ENCODE measurements around the gene PLXND1.
"Not testable (repeated sequence)": the region's sequence is repeated elsewhere in the genome, so short reads cannot be mapped to it uniquely, and the experiment has no call there.

PLXND1 gene

GRCh38 chr3:129545951-129546350, 60.5 kb downstream of the PLXND1 start:
- DNase-seq: not testable (repeated sequence)

GRCh38 chr3:129543999-129544398, 62.5 kb downstream of the PLXND1 start:
- DNase-seq: no peak

- DNase-seq: no peak
Measured at GRCh38 chr3:129543156-129543790, 63.2 kb downstream of the PLXND1 start, which contains the start of gene H1-8. Gene H1-8, plus strand, starts transcription at chr3:129543175. Its CDS starts 44 bp downstream, at chr3:129543219.

GRCh38 chr3:129542747-129543146, 63.7 kb downstream of the PLXND1 start:
- no peak for DNase-seq

- DNase-seq: no peak
Measured at GRCh38 chr3:129540776-129541516, 65.5 kb downstream of the PLXND1 start.

GRCh38 chr3:129539206-129539605, 67.3 kb downstream of the PLXND1 start:
- DNase-seq: no peak

GRCh38 chr3:129536804-129537203, 69.7 kb downstream of the PLXND1 start:
- DNase-seq: no peak

- DNase-seq: peak; percentile 49
Measured at GRCh38 chr3:129536374-129536667, 70.2 kb downstream of the PLXND1 start.

GRCh38 chr3:129535075-129535474, 71.4 kb downstream of the PLXND1 start:
- DNase-seq: no peak

GRCh38 chr3:129534428-129535027, 71.9 kb downstream of the PLXND1 start:
- no peak for DNase-seq

- DNase-seq: no peak
Measured at GRCh38 chr3:129533406-129533805, 73.1 kb downstream of the PLXND1 start.

GRCh38 chr3:129532261-129532660, 74.2 kb downstream of the PLXND1 start:
- DNase-seq: no peak

GRCh38 chr3:129531699-129532098, 74.8 kb downstream of the PLXND1 start:
- DNase-seq: no peak

GRCh38 chr3:129530821-129531220, 75.7 kb downstream of the PLXND1 start:
- DNase-seq: no peak

- no peak for DNase-seq
Measured at GRCh38 chr3:129530251-129530791, 76.2 kb downstream of the PLXND1 start.

GRCh38 chr3:129529436-129530210, 76.9 kb downstream of the PLXND1 start:
- DNase-seq: peak; percentile 34

GRCh38 chr3:129528589-129529100, 77.8 kb downstream of the PLXND1 start, which contains the start of gene RHO:
Gene RHO, plus strand, starts transcription at chr3:129528639. Its CDS starts 95 bp downstream, at chr3:129528734.
- no peak for DNase-seq

GRCh38 chr3:129527262-129527661, 79.2 kb downstream of the PLXND1 start:
- no peak for DNase-seq

- DNase-seq: peak; percentile 65
Measured at GRCh38 chr3:129526121-129526900, 80.2 kb downstream of the PLXND1 start.

- no peak for DNase-seq
Measured at GRCh38 chr3:129525341-129525968, 81.0 kb downstream of the PLXND1 start.

GRCh38 chr3:129524081-129524480, 82.4 kb downstream of the PLXND1 start:
- no peak for DNase-seq
